22Rv1 (cell line): ENCODE data around the gene GARIN5B.
A peak's percentile ranks its signal among the peaks of the same experiment; 100 is the strongest.

Experiments used
- H3K27ac ChIP-seq: fragments of 450-650 bp; 2 replicates; pipeline ENCODE4 v1.5.1; 2017
- ZFX ChIP-seq: fragments of 450-650 bp; IDR thresholded peaks from 2 replicates; pipeline ENCODE4 v1.6.1; 2017; ENCODE audit warnings: antibody characterized with exemption, borderline replicate concordance
- TF ChIP-seq, protein P1 (sequence below): fragments of 450-650 bp; IDR thresholded peaks from 2 replicates; pipeline ENCODE4 v1.5.1; 2017; ENCODE audit warnings: mild to moderate bottlenecking

The GARIN5B gene

DNA sequence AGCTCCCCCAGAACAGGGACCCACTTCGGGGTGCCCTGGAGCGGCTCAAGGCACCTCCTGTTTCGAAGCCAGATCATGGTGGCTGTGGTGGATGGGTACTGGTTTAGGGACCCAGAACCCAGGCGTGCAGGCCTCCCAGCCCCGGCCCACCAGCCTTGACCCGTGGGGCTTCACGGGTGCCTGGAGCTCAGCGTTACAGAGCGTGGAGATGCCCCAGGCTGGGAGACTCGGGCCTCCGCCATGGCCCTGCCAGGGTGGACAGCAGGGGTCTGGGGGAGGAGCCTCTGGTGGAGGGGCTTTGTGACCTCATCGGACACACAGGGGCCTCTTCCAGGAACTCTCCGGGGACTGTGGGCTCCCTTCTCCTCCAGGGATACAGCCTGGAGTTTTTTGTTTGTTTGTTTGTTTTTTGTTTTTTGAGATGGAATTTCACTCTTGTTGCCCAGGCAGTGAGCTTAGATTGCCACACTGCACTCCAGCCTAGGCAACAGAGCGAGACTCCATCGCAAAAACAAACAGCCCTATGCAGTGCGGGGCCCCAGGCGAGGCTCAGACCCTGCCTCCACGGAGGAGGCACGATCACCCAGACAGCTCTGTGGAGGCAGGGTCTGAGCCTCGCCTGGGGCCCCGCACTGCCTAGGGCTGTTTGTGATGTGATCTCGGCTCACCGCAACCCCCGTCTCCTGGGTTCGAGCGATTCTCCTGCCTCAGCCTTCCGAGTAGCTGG, at the start of gene GARIN5B:
Gene GARIN5B (minus strand): TSS at position 271 of the 727 bp plus-strand sequence. CDS start 194 bp downstream, at position 77.
- TF ChIP-seq, protein P1, sequence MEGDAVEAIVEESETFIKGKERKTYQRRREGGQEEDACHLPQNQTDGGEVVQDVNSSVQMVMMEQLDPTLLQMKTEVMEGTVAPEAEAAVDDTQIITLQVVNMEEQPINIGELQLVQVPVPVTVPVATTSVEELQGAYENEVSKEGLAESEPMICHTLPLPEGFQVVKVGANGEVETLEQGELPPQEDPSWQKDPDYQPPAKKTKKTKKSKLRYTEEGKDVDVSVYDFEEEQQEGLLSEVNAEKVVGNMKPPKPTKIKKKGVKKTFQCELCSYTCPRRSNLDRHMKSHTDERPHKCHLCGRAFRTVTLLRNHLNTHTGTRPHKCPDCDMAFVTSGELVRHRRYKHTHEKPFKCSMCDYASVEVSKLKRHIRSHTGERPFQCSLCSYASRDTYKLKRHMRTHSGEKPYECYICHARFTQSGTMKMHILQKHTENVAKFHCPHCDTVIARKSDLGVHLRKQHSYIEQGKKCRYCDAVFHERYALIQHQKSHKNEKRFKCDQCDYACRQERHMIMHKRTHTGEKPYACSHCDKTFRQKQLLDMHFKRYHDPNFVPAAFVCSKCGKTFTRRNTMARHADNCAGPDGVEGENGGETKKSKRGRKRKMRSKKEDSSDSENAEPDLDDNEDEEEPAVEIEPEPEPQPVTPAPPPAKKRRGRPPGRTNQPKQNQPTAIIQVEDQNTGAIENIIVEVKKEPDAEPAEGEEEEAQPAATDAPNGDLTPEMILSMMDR: no peak
- TF ChIP-seq ZFX: no peak
- no peak within 1 kb of the TSS for H3K27ac ChIP-seq

DNA sequence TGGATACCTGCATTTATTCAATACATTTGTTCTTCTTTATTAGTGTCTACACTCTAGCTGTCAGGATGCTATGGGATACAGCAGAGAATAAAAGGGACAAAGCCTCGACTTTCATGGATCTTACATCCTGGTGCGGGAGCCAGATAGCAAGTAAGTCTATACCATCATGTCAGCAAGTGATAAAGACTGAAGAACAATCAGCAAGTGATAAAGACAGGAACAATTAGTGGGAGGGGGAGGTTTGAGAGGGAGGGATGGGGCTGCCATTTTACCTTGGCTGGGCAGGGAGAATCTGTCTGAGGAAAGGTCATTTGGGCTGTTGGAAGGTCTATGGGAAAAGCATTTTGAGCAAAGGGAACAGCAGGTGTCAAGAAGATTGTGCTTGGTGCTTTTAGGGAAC, 47.1 kb upstream of the GARIN5B start:
- no peak overlapping the region for H3K27ac ChIP-seq
- TF ChIP-seq, protein P1: no peak
- TF ChIP-seq ZFX: no peak

DNA sequence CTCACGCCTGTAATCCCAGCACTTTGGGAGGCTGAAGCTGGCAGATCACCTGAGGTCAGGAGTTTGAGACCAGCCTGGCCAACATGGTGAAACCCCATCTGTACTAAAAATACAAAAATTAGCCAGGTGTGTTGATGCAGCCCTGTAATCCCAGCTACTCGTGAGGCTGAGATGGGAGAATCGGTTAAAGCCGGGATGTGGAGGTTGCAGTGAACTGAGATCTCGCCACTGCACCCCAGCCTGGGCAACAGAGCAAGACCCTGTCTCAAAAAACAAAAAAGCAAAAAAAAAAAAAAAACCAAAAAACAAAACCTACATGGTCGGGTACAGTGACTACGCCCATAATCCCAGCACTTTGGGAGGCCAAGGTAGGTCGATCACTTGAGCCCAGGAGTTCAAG, 46.1 kb upstream of the GARIN5B start:
- peak overlapping the region; percentile 94 for H3K27ac ChIP-seq

DNA sequence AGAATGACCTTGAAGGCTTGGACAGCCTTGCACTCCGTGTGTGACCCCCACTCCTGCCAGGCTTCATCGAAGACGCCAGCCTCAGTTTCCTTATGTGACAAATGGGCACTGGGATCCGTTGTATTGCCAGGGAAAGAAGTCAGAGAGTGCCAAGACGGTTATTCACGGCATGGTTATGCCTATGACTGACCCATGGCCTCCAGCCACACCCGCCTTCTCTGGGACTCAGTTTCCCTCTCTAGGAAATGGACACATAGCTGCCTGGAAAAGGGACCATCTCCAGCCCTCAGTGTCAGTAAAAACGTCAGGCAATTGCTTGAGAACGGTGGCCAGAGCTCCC, 45.4 kb upstream of the GARIN5B start:
- peak overlapping the region; percentile 94 for H3K27ac ChIP-seq
- TF ChIP-seq ZFX: no peak
- TF ChIP-seq, protein P1: no peak

DNA sequence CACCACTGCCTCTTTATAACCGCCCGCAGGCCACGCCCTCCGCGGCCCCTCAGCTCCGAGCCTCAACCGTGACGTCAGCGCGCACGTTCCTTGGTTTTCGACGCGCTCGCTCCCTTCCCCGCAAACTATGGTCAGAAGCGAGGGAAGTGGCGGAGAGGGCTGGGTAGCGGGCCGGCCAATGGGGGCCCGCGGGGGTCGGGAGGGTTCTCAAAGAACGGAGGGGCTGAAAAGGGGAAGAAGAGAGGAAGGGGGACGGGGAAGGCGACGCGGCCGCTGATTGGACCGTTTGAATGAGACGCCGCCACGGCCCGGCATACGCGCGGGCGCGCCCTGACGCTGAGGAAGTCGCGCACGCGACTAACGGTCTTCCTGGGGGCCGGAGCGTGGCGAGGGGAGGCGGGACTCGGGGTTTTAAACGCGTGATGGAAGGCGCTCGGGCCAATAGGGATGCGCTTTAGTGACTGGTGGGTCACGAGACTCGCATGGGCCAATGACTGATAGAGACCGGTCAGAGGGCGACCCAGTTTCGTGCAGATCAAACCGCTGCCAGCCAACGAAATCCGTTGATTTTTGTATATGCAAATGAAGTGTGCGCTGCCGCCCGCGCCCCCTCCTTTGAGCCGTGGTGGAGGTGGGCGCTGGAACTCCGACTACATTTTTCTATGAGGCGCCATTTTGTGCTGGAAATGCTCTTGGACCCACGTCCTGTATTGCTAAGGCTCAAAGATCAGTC, 44.9 kb upstream of the GARIN5B start:
- H3K27ac ChIP-seq: peak overlapping the region; percentile 94
- TF ChIP-seq ZFX: no peak
- TF ChIP-seq, protein P1: no peak

DNA sequence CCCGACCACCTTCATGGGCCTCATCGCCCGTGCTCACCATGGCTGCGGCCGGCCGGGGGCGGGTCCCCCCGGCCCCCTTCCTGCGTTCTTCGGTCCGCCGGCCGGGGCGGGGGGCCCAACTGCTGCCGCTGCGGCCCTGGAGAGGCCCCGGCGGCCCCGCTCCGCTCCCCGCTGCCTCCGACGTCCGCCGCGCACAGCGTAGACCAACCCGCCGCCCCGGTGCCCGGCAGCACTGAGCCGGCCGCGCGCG, 44.4 kb upstream of the GARIN5B start, which contains the start of gene UBE2S:
Gene UBE2S (minus strand): TSS at position 239 of the 250 bp plus-strand sequence. CDS start 199 bp downstream, at position 40.
- peak within 1 kb of the TSS; percentile 94 for H3K27ac ChIP-seq

DNA sequence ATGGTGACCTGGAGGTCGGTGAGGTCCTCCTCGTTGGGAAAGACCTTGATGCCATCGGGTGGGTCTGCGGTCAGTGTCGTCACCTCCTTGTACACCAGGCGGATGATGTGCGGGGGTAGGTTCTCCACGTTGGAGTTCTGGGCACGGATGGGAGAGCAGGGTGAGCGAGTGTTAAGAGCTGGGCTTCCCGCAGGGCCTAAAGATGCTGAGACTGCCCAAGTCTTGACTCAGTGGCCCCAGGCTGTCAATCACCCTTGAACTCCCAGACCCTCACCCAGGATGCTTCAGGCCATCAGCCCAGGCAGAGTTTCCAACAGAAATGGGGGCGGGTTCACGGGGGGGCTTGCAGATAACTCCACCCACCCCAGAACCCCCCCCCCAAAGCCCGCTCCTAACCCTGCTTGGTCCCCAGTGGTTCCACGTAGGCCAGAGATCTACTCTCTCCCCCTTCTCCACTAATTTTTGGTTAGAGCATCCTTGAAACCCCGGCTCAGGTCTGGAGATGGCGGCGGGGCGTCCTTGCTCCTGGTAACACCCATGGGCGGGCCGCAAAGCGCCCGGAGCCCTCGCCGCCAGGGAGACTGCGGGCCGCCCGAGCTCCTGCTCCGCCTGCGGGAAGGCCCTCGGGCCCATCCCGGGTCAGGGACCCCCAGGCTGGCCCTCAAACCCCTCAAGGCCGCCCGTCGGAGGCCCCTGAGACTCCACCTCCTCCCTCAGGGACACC, 43.9 kb upstream of the GARIN5B start:
- TF ChIP-seq, protein P1: no peak
- no peak for TF ChIP-seq ZFX
- H3K27ac ChIP-seq: peak overlapping the region; percentile 94

DNA sequence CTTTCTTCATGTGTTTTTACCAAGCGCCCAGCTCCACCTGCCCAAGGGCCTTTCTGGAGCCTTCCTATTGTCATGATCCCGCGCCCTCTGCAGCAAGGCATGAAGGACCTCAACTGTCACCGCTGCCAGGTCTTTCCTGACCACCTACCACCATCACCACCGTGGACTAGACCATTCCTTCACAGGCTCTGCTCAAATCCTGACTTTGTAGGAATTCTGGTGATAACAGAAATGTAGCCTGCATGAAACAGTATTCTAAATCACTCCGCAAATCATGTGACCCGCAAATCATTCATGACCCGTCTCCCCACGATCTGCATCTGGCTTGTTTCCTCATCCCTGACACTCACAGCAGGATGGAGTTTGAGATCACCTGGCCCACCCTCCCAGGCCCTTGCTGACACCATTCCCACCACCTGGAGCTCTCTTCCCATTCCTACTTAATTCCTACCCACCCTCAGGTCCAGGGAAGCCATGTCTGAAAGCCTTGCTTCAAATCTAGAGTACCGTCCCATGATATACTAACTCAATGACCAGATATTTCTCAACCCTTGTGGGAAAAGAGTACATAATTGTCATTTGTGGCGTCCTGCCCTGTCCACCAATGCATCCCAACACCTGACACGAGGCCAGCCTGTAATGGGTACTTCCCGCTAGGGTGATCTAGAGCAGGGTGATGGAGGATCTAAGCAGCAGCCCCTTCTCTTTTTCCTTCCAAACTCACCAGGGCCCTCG, 43.2 kb upstream of the GARIN5B start:
- no peak for TF ChIP-seq ZFX
- TF ChIP-seq, protein P1: no peak
- H3K27ac ChIP-seq: peak overlapping the region; percentile 94
